HG03280 (cell line): Measurements from ENCODE around the gene HES3.

Source experiments
- ATAC-seq: cut with Tn5 transposase; IDR thresholded peaks from one replicate; pipeline ENCODE4 v1.9.1; 2021; ENCODE audit warnings: mild to moderate bottlenecking, moderate library complexity; ENCODE audit not compliant: unreplicated experiment

The HES3 gene

GRCh38 chr1:6260961-6261614 is 17.1 kb downstream of the HES3 start, which contains the start of gene GPR153:
Gene GPR153, minus strand, starts transcription at chr1:6261098. Its CDS starts 6,193 bp downstream, at chr1:6254905.
- ATAC-seq, result no peak

- ATAC-seq, result no peak
These were observed 17.6 kb downstream of the HES3 start for GRCh38 chr1:6261615-6261995.

DNA sequence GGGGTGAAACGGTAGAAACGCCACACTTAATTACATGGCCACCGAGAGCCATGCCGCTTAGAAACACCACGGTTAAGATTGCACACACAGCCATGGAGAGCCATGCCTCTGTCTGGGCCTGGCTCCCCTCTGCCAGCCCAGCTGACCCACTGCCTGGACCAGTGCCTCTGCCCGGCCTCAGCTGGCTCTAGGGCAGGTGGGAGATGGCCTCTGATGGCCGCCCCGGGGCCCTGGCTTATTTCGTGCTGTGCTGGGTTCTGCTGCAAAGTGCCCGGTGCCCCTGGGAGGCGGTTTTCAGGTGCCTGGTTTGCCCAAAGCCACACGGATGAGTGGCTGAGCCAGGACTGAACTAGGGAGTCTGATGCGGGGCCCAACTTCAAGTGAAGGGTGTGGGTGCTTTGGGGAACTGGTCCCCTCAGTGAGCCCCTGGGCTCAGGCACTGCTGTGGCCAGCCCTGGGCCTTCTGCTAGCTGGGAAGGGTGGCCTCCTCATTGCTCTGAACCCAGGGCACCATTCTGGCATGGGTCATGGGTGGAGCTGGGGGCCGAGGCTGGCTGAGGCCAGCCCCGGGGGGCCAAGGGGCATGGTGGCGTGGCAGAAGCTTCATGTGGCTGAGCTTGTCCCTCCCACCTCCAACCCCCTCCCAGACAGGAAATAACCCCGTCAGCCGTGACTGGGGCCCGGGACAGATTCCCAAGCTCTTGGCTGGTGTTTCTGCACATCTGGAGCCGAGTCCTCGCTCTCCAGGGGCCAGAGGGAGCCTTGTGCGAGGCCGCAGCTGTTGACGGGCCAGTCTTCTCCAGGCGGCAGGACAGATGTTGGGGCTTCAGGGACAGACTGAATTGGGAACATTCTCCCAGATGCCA is 18.8 kb downstream of the HES3 start:
- ATAC-seq, result no peak

DNA sequence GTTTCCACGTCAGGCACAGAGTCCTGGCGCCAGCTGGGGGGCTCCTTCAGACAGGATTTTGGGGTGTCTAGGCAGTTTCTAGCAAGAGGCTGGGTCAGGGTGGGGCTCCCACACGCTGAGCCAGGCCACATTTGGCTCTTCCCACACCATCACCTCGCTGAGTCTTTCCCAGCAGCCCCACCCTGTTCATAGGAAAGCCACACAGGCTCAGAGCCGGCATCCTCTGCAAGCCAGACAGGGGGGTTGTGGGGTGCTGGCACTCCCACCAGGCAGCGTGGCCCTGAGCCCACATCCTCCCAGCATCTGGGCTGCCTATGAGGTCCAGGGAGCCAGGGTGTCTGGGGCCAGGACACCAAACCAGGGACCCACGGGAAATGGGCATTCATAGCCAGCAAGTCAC is 19.7 kb downstream of the HES3 start:
- ATAC-seq, result no peak

DNA sequence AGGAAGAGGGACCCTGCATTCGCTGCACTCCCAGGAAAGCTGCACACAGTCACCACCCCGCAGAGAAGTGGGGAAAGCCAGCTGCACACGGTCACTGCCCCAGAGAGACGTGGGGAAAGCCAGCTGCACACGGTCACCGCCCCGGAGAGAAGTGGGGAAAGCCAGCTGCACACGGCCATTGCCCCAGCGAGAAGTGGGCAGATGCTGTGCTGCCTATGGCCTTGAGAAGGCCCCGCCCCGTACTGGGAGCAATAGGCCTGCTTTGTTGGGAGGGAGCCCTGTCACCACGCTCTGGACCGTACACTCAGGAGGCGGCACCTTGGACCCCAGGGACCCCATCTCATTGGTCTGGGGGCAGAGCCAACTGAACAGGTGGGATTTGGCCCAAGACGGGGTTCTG is 21.2 kb downstream of the HES3 start:
- no peak for ATAC-seq

- no peak for ATAC-seq
These were observed 22.7 kb downstream of the HES3 start for GRCh38 chr1:6266641-6267040.

DNA sequence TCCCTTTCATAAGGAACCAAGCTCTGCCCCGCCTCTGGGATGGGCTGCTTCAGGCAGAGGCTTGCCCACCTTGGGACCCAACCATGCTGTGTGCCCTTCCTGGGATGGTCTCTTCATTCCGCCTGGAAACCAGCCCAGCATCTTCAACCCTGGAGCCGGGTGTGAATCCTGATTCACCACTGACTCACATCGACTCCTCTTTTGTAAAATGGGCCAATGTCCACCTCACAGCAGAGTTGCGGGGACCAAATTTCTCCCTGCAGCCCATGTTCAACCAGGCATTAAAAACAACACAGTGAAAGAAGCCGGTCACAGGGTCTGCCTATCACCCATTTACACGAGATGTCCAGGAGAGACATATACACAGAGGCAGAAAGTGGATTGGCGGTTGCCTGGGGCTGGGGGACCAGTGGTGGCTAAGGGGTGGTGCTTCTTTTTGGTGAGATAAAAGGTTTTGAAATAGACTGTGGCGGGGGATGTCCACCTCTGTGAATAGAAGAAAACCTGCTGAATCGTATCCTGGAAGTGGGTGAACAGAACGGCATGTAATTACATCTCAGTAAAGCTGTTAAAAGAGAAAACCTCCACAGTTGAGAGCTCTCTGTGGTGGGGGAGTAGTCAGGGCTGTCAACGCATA is 23.8 kb downstream of the HES3 start:
- no peak for ATAC-seq

- no peak for ATAC-seq
These were observed 24.4 kb downstream of the HES3 start for GRCh38 chr1:6268415-6268814.

- no peak for ATAC-seq
These were observed 25.3 kb downstream of the HES3 start for GRCh38 chr1:6269296-6269695.

DNA sequence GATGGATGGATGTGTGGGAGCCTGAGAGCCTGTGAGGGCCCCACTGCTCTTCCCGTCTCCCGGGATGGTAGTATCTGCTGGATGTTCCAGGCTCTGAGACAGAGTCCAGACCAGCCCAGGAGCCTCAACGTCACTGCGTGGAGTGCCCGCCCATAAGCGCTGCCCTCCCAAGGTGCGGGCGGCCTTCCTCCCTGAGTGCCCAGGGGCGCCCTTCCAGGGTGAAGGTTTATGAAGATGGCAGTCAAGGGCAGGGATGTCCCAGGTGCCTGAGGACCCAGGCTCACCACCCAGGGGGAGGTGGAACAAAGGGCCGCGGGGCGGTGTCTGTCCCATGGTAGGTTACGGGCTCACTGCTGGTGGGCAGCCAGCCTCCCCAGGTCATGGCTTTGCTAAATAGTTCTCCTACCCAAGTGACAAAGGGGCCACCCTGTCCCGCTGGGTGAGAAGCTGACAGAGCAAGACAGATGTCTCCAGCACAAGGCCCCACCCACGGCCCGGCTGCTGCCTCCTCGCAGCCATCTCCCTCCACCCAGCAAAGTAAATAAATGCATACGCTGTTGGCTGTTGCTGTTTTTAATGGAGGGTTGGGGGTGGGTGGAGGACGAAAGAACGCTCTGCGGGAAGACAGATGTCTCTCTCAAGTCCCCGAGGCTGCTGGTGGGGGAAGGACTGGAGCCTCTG is 25.9 kb downstream of the HES3 start:
- no peak for ATAC-seq

DNA sequence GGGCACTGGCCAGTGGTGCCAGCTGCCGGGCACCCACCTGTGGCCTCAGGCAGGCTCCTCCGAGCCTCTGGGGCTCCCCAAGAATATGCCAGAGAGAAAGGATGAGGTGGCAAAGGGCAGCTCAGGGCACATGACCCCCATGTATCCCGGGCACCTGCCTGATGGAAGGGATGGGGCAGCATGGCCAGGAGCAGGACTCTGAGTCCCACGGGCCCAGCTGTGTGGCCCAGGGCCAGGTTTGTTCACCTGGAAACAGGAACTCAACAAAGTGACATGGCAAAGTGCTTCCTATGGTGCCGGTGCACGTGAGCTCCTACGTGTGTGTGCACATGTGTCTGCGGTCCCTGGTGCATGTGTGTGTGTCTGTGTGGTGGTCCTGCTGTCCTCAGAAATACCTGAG is 26.4 kb downstream of the HES3 start:
- no peak for ATAC-seq

GRCh38 chr1:6271006-6271405 is 27.0 kb downstream of the HES3 start:
- no peak for ATAC-seq

GRCh38 chr1:6271554-6271953 is 27.6 kb downstream of the HES3 start:
- no peak for ATAC-seq

DNA sequence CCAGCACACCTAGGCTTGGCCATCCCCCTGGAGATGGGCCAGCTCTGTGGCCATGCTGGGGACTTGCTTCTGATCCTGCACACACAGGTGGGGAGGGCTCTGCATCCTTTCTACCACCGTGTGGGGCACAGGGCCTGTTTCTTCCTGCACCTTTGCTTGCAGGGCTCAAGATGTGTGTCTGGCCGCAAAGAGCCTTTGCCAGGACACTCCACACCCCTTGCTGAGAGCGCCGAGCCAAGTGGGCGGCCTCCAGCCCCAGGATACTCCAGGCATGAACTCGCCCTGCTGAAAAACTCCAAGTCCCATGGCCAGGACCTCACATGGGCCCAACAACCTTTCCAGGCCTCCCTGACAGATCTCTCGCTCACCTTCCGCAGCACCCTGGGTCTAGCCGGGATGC is 28.5 kb downstream of the HES3 start:
- no peak for ATAC-seq

- no peak for ATAC-seq
These were observed 28.9 kb downstream of the HES3 start for GRCh38 chr1:6272868-6273267.

DNA sequence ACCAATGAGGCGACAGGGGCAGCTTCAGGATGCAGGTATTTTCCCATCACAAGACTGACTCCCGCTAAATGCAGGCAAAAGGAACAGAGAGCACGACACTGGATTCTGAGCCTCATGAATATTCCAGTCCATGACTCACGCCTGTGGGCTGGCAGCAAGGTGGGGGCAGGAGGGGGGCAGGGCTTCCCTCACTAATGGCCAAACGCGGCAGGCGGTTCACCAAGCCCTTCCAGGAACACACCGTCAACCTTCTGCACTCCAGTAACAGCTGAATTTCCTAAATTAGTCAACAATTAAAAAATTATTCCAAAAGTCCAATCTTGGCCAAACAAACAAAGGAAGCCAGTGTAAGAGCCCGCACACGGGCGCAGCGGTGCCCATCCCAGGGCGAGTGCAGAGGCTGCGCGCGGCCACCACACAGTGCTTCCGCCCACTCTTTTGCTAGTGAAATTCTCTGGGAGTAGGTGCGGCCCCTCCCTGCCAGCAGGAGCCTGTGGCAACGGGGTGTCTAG is 29.5 kb downstream of the HES3 start:
- ATAC-seq, result no peak

GRCh38 chr1:6274102-6274501 is 30.1 kb downstream of the HES3 start:
- no peak for ATAC-seq

DNA sequence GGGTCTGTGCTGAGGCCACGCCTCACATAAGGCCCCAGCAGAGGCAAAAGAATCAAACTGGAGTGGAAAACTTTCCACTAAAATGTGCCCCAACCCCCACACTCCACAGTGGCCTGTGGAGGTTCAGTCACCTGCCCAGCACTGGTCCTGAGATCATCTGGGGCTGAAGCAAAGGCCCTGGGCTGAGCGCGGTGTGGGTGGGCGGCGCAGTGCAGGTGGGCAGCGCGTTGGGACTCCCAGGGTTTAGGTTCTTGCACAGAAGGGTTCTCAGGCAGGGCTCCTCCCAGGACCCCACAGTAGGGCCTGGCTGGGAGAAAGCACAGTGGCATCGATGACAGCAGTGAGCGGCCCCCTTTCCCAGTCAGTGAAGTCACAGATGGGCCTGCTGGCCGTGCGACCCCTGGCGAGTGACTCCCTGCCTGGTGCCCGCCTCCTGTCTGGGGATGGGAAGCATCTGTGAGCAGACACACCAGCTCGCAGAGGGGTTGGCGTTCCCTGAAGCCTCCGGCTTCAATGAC is 30.7 kb downstream of the HES3 start:
- ATAC-seq, result no peak

DNA sequence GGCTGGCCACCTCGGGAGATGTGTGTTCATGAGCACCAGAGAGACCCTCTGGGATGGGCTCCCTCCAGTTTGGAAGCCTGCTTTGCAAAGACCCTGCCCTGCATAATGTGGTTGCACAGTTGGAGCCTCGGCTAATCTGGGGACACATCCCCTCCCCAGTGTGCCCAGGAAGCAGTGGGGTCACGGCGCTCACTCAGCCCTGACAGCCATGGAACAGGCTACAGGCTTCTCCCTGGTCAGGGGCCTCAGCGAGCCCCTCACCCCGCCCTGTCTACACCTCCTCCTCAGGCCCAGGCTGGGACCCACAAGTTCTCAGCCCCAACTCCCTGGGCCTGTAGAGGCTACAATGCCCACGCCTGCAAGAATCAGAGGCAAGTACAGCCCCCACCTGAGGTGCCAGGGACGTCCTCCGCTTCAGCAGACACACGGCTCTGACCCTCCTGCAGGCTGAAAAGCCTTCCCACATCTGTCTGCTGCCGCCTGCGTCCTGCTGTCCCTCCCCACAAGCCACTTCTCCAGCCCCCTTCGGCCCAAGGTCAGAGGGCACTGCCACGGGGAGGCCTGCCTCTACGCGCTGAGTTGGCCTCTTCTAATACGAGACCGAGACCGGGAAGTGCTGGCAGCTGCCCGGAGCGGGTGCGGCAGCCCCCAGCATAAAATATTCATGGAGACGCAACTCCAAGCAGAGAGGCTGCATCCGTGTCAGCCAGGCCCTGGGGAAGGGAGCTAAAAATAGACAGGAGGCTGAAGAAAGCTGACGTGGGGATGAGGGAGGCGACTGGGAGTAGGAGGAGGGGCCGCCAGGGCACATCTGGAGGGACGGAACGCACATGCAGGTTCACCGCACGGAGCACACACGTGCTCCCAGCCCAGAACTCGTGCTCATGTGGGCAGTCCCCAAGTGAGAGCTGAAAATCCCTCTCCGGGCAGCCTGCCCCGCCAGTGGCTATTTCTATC is 32.1 kb downstream of the HES3 start:
- no peak for ATAC-seq
